Measurements from ENCODE around the gene C1orf94.
"Not testable (repeated sequence)": the region's sequence is repeated elsewhere in the genome, so short reads cannot be mapped to it uniquely, and the experiment has no call there.

Gene C1orf94

DNA sequence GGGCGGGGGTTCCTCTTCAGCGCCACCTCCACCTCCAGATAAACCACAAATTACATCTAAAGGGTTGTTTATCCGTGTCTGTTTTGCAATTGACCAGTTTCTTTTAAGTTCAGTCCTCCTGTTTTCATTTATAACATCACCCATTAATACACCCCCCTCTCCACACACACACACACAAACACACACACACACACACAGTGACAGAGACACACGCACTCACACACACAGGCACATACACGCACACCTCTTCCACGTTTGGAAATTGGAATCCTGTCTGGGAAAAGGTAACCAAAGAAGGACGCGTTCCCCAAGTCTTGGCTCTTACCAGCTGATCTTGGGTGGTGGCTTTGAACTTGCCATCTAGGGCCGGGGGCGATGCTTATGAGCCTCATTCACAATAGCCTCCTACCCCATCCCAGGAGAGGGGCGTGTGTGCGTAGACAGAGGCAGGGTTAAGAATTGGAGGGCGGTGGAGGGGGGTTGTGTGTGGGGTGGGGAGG lies 11.2 kb upstream of the C1orf94 start:
- DNase-seq (ENCODE audit: low read depth): no peak

- DNase-seq (ENCODE audit: low read depth): no peak
Observed at GRCh38 chr1:34166191-34166624, 10.5 kb upstream of the C1orf94 start.

DNA sequence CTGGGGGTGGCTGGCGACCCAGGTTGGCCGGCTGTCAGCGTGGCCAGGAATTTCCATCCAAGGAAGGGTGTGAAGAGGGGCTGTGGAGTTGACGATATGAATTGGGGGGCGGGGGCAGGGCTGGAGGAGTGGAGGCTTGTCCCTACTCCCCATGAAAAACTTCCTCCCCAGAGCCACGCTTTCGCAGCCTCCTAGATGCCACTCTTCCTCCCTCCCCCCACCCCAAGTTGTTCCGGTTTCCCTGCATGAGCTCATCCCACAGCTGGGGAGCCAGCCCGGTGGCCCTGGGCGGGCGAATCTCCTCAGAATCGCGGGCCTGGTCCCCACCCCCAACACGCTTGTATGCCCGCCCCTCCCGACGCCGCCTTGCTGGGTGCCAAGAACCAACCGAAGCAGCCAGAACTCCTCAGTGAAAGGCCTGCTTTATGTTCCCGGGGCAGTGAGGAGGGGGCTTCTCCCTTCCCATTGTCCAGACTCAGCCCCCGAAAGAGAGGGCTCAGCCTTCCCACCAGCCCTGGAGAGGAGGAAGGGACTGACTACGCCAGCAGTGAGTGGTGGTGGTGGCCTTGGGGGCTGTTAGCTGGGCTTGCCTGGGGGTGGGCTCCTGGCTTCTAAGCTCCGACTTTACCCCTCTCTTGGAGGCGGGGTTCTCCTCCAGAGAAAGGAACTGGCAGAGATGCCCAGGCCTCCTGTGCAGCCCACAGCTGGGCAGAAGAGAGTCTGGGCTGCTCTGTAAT lies 9.9 kb upstream of the C1orf94 start:
- DNase-seq (ENCODE audit: low read depth): no peak

GRCh38 chr1:34167389-34167788 lies 9.3 kb upstream of the C1orf94 start:
- DNase-seq (ENCODE audit: low read depth): no peak

DNA sequence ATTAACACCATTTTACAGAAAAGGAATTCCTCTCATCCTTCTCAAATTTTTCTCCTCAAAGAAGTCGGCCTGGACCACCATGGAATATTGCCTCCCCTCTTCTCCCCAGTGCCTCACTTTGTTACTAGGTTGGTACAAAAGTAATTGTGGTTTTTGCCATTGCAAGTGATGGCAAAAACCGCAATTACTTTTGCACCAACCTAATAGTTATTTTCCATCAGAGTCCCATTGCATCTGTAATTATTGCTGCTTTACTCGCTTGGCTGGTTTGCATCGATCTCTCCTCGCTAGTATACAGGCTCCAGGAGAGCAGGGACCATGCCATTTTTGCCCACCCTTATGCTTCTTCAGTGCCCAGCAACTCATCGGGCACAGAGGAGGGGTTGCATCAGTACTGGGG lies 963 bp upstream of the C1orf94 start:
- no peak for DNase-seq (ENCODE audit: low read depth)

DNA sequence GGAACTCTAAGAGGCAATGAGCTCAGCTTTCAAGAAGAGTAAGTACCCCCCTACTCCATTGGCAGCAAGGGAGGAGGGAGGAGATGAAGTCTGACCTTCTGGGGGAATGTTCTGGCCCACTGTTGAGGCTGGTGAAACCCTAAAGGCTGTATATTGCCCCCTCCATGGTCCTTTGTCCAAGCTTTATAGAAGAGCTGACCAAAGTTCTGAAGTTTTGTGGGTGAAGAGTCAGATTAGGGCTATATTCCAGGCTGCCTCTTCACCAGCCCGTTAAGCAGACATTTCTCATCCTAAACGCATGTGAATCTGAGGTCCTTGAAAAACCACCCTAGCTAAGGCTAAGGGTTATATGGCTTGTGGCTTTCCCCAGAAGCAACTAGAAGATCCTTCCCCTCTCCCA lies 1.4 kb downstream of the C1orf94 start:
- no peak for DNase-seq (ENCODE audit: low read depth)

GRCh38 chr1:34183381-34183780 lies 6.7 kb downstream of the C1orf94 start:
- not testable (repeated sequence) for DNase-seq (ENCODE audit: low read depth)

DNA sequence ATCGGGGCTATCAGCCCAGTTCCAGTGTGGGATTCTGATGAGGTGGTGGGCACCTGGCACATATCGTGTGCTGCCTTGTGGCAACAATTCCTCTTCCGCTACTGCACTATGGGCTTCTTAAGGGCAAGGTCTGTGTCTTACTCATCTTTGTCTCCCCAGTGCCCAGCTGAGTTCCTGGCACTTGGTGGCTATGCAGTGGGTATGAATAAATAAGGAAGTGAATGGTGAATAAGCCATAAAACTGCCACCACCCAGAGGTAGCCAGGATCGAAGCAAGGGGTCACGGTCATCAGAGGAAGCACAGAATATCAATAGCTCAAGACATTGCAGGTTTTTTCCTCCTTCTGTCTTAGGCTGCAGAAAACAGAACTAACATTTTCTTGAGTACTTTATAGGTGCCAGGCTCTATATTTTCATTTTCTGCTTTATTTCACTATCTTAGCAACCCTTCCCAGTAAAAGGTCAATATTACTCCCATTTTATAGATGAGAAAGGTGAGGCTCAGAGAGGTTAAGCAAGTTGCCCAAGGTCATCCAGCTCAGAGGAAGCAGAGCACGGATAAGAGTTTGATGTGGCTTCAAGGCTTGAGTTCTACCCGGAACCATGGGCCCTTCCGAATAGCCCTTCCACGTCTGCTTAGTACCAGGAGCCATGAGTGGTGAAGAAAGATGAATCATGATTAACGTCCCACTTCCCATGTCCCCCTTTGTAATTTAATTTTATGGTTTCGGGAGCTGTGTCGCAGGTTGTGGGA lies 10.2 kb downstream of the C1orf94 start:
- DNase-seq (ENCODE audit: low read depth): no peak

DNA sequence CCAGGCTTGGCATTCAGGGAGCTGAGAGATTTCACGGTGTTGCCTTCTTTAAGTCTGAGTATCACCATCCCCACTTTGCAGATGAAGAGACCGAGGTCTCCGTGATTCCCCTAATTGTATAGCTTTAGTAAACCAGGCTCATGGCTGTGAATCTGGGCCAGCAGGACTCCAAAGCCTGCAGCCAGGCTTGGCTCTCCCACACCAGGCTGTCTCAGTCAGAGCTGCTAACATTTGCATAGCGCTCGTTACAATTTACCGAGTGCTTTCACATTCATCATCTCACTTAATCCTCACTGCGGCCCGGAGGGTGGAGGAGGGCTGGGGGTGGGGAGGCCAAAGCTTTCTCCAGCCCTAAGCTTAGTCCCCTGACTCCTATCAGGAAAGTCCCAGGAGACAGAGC lies 11.7 kb downstream of the C1orf94 start:
- DNase-seq (ENCODE audit: low read depth): no peak

DNA sequence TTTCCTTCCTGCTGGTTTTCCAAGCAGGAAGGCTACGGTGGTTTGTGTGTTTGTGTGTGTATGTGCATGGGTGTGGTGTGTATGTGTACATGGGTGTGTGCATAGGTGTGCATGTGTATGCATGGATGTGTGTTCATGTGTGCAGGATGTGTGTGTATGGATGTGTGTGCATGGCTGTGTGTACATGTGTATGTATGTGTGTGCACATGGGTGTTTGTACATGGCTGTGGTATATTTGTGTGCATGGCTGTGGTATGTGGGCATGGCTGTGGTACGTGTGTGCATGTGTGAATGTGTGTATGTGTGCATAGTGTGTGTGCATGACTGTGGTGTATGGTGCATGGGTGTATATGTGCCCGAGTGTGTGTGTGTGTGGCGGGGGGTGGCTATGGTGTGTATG lies 12.3 kb downstream of the C1orf94 start:
- no peak for DNase-seq (ENCODE audit: low read depth)

DNA sequence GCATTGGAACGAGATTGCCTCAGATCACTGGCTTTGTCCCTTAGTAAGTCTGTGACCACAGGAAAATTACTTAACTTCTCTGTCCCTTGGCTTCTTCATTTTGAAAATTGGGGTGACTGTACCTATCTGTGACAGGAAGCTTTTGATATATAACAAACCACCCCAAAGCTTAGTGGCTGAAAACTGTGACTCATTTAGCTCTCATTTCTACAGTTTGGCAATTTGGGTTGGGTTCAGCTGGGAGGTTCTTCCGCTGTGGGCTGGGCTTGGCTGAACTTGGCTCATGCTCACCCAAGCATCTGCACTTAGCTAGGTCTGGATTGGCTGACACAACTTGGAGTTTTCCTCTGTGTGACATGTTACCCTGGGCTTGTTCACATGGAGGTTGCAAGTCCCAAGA lies 14.0 kb downstream of the C1orf94 start:
- no peak for DNase-seq (ENCODE audit: low read depth)

- no peak for DNase-seq (ENCODE audit: low read depth)
Observed at GRCh38 chr1:34192621-34193020, 15.9 kb downstream of the C1orf94 start.

GRCh38 chr1:34199927-34200326 lies 23.2 kb downstream of the C1orf94 start:
- DNase-seq (ENCODE audit: low read depth): no peak

DNA sequence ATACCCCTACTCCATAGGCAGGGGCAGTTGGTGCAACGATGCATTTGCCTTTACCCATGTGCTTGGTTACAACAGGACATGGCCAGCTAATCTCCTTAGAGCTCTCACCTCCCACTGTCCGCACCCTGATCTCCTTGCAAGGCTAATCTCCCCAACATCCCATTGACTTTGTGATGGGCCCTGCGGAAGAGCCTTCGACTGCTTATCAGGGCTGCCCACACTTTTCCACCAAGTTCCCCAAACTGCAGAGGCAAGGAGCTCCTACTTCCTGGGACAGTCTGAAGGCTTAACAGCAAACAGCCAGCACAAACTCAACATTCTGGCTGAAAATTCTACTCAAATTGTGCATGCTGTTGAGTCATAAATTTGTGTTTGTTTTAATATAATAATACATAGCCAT lies 36.0 kb downstream of the C1orf94 start:
- DNase-seq (ENCODE audit: low read depth): no peak

- no peak for DNase-seq (ENCODE audit: low read depth)
Observed at GRCh38 chr1:34213956-34214355, 37.2 kb downstream of the C1orf94 start.

DNA sequence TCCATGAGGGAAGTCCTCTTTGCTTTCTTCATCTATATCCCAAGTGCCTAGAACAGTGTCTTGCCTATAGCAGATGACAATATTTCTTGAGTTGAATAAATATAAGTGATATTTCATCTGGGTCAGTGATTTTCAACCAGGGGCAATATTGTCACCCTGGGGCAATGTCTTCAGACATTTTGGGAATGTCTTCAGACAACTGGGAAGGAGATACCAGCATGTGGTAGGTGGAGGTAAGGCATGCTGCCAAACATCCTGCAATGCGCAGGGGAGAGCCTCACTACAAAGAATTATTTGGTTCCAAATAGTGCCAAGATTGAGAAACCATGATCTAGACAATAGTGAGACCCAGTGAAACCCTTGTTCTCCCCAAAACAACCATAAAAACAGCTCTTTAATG lies 54.7 kb downstream of the C1orf94 start:
- no peak for DNase-seq (ENCODE audit: low read depth)

DNA sequence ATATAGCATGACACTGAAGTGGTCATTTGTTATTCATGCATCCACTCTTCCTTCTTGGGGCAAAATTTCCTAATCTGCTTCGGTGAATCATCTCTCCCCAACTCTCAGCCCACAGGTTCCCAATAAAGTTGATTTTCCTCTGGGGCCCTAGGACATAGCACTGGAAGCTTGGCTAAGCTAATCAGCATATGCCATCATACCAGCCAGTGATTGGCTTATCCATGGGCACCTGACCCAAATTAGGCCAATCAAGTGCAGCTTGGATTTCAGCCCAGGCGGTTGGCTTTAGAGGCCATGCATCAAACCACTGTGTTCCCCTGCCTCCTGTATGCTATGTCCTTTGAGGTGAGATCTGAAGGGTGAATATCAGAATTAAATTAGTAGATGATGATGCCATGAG lies 58.9 kb downstream of the C1orf94 start:
- DNase-seq (ENCODE audit: low read depth): no peak

GRCh38 chr1:34236089-34236488 lies 59.4 kb downstream of the C1orf94 start:
- no peak for DNase-seq (ENCODE audit: low read depth)

GRCh38 chr1:34237151-34237815 lies 60.6 kb downstream of the C1orf94 start:
- DNase-seq (ENCODE audit: low read depth): no peak

DNA sequence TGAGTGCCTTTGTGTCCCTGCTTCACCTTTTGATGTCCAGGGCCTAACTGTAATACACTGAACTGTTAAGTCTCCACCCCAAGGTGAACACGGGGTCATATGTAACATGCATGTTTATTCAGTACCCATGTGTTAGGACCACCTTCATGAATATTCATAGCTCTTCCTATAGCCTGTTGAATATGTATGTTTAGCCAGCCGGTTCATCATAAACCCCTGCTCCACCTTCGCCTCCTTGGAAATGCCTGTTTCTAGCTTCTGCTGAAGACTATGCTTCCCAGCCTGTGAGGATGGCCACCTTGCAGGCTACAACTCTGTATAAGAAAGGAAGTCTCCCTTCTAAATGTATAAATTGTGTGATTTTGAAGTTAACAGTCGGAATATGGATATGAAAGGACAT lies 69.3 kb downstream of the C1orf94 start:
- DNase-seq (ENCODE audit: low read depth): no peak

DNA sequence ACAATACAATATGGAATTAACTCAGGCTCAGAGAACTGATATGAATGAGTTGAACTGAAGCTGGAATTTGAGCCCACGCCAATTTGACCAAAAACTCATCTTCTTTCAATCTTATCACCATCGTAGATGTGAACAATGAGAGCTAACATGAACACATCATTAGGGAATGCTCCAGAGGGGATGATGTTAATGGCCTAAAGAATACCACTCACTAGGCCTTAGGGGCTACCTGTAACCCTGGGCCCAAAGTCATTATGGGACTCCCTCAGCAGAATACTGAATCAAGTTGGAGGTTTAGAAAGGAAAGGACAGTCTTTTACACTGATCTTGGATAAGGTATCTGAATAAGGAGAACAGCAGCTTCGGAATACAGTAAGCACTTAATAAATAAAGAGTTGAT lies 73.6 kb downstream of the C1orf94 start:
- no peak for DNase-seq (ENCODE audit: low read depth)

DNA sequence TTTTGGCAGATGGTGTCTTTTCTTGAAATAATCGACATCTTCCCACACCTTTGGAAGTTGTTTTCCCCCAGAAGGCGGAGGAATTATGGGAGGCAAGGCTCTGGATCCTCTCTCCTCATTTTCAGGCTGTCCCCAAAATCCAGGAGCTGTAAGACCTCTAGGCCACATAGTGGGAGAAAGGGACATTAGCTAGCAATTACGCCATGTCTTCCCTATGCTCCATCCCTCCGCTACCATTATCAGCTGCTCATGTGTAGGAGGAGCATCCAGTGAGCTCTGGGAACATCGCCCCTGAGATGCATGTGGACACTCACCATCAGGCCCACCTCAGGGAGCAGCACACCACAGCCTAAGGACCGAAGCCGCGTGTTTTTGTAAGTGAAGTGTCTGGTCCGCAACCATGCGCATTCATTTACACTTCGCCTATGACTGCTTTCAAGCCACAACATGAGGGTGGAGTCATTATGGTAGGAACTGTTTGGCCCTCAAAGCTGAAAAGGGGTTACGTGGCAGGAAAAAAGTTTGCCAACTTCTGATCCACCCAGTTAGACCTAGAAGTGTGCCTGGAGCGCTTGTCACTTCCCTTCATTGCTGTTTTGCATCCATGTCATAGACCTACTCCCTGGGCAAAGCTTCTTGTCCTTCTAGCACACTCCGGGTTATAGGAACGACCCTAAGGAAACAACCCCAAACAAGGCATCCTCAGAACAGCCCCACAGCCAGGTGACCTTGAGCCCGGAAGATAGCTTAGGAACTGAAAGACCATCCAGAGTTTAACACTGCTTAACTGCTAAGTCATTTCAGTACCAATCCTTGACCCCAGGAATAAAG lies 85.5 kb downstream of the C1orf94 start:
- DNase-seq (ENCODE audit: low read depth): no peak

Data from stimulated activated CD8-positive, alpha-beta memory T cell treated with anti-CD3 and anti-CD28 coated beads, Interleukin-15, amount 100 ng/mL, for 1 hour (primary cell).